Measurements from ENCODE around the gene MLLT11.
A peak's percentile ranks its signal among the peaks of the same experiment; 100 is the strongest.

DNA sequence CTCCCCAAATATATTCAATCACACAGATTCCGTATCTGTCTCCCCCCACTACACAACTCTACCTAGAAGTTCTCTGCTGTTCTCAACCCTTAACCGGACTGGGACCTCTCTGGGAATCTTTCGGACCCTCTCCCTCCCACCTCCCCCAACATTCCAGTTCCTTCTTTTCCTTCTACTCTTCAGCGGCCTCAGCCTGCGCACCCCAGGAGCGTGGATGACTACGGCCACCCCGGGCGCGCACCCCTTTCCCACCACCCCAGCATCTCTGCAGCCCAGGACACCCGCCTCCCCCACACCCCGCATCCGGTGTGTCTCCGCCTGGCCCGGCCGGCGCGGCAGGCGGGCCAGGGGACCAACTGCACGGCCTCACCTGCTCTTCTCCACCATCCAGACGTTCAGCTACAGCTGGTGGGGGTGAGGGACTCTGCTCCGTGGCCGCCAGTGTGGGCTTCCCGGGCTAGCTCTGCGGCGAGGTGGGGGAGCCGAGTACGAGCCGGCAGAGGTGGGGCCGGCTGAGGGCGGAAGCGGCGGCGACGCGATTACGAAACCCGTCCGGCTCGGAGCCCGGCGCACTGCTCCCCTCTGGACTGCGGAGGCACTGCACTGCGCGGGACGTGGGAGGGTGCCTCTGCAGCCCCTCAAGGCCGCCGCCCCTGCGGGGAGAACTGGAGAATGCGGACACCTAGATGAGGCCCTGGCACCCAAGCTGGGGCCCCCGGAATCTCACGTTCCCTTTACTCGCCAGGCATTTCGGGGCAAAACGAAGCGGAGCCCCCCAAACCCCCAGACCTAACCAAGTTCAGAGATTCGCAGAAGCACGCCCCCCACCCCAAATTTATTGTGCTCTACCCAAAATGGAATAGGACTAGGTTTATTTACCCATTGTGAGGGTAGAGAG lies 839 bp upstream of the MLLT11 start, which contains the start of gene CDC42SE1:
- TF ChIP-seq, protein P1, sequence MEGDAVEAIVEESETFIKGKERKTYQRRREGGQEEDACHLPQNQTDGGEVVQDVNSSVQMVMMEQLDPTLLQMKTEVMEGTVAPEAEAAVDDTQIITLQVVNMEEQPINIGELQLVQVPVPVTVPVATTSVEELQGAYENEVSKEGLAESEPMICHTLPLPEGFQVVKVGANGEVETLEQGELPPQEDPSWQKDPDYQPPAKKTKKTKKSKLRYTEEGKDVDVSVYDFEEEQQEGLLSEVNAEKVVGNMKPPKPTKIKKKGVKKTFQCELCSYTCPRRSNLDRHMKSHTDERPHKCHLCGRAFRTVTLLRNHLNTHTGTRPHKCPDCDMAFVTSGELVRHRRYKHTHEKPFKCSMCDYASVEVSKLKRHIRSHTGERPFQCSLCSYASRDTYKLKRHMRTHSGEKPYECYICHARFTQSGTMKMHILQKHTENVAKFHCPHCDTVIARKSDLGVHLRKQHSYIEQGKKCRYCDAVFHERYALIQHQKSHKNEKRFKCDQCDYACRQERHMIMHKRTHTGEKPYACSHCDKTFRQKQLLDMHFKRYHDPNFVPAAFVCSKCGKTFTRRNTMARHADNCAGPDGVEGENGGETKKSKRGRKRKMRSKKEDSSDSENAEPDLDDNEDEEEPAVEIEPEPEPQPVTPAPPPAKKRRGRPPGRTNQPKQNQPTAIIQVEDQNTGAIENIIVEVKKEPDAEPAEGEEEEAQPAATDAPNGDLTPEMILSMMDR (IDR thresholded peaks at IDR 0.05), result peak; percentile 90 to 96 (median 92)
- peak; percentile 96 to 99 (median 98) for TF ChIP-seq POLR2AphosphoS5 (IDR thresholded peaks at IDR 0.05)
- no peak for TF ChIP-seq EP300 (IDR thresholded peaks at IDR 0.05)

All from sigmoid colon (tissue), 4 donors.